Measurements from ENCODE around the gene OTUD3.
"Not testable (repeated sequence)": the region's sequence is repeated elsewhere in the genome, so short reads cannot be mapped to it uniquely, and the experiment has no call there.

OTUD3 gene

DNA sequence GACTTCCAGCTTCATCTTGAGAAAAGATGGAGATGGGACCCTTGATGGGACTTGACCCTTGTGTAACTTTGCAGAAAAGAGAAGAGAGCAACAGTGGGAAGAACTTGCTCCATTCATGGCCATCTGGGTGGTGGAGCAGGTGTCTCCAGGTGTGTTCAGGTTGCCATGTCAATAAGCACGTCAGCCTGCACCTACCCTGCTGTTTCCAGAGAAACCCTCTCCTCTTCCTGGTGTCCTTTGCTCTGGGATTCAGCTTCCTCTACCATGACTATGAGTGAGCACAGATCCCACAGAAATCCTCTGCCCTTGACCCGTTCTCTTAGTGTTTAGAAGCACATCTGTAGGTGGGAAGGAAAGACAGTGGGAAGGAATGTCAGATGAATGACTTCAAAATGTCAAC is 21.8 kb upstream of the OTUD3 start:
- H3K4me3 ChIP-seq (ENCODE audit: low read depth, low read length) = no peak overlapping the region
- DNase-seq (ENCODE audit: low read depth) = no peak
- TF ChIP-seq, protein P1, sequence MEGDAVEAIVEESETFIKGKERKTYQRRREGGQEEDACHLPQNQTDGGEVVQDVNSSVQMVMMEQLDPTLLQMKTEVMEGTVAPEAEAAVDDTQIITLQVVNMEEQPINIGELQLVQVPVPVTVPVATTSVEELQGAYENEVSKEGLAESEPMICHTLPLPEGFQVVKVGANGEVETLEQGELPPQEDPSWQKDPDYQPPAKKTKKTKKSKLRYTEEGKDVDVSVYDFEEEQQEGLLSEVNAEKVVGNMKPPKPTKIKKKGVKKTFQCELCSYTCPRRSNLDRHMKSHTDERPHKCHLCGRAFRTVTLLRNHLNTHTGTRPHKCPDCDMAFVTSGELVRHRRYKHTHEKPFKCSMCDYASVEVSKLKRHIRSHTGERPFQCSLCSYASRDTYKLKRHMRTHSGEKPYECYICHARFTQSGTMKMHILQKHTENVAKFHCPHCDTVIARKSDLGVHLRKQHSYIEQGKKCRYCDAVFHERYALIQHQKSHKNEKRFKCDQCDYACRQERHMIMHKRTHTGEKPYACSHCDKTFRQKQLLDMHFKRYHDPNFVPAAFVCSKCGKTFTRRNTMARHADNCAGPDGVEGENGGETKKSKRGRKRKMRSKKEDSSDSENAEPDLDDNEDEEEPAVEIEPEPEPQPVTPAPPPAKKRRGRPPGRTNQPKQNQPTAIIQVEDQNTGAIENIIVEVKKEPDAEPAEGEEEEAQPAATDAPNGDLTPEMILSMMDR (IDR thresholded peaks at IDR 0.05; ENCODE audit: control insufficient read depth, extremely low read depth, insufficient read depth) = no peak

DNA sequence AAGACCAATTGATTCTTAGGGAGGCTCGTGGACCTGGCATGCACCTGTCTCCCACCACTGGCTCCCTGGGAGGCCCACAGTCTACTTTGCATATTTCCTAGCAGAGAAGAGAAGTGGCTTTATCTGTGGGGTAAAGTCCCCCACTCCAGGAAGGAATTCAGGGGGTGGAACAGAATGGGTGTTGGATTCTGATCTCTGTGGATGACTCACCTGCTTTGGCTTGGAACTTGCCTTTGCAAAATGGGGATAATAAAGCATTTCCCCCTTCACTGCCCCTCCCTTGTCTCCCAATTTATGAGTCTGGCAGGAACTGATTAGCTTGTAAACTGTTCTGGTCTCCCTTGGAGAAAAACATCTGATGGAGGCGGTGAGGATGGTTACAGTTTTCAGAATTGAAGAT is 21.2 kb upstream of the OTUD3 start:
- no peak for DNase-seq (ENCODE audit: low read depth)
- TF ChIP-seq, protein P1 (IDR thresholded peaks at IDR 0.05; ENCODE audit: control insufficient read depth, extremely low read depth, insufficient read depth) = no peak
- no peak overlapping the region for H3K4me3 ChIP-seq (ENCODE audit: low read depth, low read length)

DNA sequence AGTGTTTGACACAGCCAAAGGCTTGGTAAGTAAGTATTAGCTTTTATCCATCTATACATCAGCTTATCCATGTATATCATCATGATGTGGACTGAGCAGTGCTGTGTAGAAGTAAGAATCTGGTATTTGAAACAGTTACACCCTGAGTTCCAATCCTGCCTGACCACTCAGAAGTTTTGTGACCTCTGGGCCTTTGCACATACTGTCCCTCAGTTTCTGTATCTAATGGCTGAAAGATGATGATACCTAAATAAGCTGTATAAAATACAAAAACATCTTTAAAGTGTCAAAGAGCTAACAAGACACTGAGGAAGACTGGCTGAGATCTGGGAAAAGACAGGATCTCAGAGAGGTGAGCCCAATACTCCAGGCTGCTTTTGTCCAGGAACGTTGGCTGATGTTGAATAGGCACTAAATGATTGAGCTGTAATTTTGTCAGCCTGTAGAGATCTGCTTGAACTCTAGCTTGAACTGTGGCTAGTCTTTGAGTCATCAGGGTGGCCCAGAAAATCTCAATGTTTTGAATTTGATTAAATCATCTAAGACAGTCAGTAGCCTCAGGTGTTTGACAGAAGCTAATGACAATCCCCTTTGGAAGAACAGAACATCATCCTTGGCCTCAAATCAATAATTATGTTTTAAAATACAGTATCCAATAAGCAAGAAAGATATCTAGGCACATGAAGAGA is 20.2 kb upstream of the OTUD3 start:
- TF ChIP-seq, protein P1 (IDR thresholded peaks at IDR 0.05; ENCODE audit: control insufficient read depth, extremely low read depth, insufficient read depth) = no peak
- DNase-seq (ENCODE audit: low read depth) = no peak
- H3K4me3 ChIP-seq (ENCODE audit: low read depth, low read length) = no peak overlapping the region

DNA sequence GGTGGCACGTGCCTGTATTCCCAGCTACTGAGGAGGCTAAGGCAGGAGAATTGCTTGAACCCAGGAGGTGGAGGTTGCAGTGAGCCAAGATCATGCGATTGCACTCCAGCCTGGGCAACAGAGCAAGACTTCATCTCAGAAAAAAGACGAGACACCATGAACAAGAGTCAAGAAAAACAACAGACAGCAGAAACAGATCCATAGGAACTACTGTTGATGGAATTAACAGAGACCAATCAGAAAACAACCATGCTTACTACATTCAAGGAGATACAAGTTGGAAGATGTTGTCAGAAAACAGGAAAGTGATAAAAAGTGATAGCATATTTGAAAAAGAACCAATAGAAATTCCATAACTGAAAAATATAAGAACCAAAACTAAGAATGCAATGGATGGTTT is 19.3 kb upstream of the OTUD3 start:
- H3K4me3 ChIP-seq (ENCODE audit: low read depth, low read length) = no peak overlapping the region
- TF ChIP-seq, protein P1 (IDR thresholded peaks at IDR 0.05; ENCODE audit: control insufficient read depth, extremely low read depth, insufficient read depth) = no peak
- no peak for DNase-seq (ENCODE audit: low read depth)

DNA sequence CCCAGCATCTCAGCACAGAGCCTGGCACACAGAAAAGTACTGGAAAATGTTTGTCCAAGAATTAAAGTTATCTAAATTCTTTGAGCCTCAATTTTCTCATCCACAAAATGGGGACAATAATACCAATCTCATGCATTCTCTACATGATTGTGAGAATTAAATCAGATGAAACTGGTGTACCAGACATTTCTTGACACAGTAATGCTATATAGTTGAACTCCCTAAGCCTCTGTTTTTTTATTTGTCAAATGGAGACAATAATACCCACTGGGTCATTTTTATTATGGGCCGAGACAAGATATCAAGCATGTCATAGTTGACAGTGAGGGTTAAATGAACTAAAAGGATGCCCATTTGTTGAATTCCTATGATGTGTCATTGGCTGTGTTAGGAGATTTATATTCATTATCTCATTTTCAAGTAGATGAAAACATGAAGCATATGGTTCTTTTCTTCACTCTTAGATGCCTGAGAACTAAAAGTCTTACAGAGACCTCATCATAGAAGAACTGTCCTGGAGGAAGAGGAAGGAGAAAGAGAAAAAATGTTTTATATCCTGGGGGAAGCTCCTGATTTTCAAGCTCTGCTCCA is 17.5 kb upstream of the OTUD3 start:
- TF ChIP-seq, protein P1 (IDR thresholded peaks at IDR 0.05; ENCODE audit: control insufficient read depth, extremely low read depth, insufficient read depth) = no peak
- no peak overlapping the region for H3K4me3 ChIP-seq (ENCODE audit: low read depth, low read length)
- no peak for DNase-seq (ENCODE audit: low read depth)

DNA sequence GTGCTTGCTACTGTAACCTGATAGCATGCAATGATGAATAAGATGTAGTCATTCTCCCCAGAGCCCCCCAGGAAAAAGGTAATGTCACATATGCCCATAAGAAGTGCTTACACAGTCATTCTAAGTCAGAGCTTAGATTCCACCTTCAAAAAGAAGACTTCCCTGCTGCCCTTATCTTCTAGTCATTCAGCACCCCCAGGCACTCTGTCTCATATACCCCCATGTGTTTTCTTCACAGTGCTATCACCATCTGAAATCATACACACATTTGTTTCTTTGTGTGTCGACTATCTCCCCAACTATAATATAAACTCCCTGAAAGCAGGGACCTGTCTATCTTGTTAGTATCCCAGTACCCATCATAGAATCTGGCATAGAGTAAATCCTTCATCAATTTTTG is 16.2 kb upstream of the OTUD3 start:
- H3K4me3 ChIP-seq (ENCODE audit: low read depth, low read length) = no peak overlapping the region
- DNase-seq (ENCODE audit: low read depth) = no peak
- TF ChIP-seq, protein P1 (IDR thresholded peaks at IDR 0.05; ENCODE audit: control insufficient read depth, extremely low read depth, insufficient read depth) = no peak

DNA sequence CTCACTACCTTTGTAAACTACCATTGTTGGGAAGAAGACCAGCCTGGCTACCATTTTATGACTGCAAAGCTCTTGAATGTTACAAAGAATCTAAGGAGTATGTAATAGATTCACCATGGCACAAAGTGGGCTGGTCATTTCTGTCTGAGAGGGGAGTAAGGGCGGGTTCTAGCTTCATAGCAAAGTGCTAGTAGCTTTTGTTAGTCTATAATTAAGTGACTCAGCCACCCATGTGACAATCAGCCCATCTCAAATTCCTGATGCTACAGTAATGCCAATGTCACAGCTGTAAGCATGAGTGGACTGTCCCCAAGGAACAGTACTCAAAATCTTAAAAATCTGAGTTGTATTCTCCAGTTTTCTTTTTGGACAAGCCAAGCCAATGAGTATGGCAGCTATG is 15.4 kb upstream of the OTUD3 start:
- DNase-seq (ENCODE audit: low read depth) = no peak
- TF ChIP-seq, protein P1 (IDR thresholded peaks at IDR 0.05; ENCODE audit: control insufficient read depth, extremely low read depth, insufficient read depth) = no peak
- no peak overlapping the region for H3K4me3 ChIP-seq (ENCODE audit: low read depth, low read length)

DNA sequence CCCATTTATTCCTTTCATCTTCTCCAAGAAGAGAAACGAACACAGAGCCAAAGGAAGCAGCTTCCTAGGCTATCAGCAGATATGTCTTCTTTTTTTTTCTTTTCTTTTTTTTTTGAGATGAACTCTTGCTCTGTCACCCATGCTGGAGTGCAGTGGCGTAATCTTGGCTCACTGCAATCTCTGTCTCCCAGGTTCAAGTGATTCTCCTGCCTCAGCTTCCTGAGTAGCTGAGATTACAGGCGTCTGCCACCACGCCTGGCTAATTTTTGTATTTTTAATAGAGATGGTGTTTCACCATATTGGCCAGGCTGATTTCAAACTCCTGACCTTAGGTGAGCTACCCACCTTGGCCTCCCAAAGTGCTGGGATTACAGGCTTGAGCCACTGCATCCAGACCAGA is 13.6 kb upstream of the OTUD3 start:
- DNase-seq (ENCODE audit: low read depth); H3K4me3 ChIP-seq (ENCODE audit: low read depth, low read length): not testable (repeated sequence)

DNA sequence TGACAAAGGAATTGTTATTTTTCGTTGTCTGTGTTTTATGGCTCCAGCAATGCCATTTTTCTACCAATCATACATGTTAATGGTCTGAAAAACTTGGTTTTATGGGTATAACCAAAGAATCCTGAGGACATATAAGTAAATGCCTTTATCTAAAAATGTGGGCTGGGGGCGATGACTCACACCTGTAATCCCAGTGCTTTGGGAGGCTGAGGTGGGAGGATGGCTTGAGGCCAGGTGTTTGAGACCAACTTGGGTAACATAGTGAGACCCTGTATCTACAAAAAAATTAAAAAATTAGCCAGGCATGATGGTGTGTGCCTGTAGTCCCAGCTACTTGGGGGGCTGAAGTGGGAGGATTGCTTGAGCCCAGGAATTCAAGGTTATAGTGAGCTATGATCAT is 12.7 kb upstream of the OTUD3 start:
- not testable (repeated sequence) for DNase-seq (ENCODE audit: low read depth); H3K4me3 ChIP-seq (ENCODE audit: low read depth, low read length)
